HG03025 (cell line): ENCODE results near the gene GGN.
"Not testable (repeated sequence)": the region's sequence is repeated elsewhere in the genome, so short reads cannot be mapped to it uniquely, and the experiment has no call there.

Source experiments
- ATAC-seq: cut with Tn5 transposase; IDR thresholded peaks from one replicate; pipeline ENCODE4 v1.9.1; 2021; ENCODE audit warnings: mild to moderate bottlenecking, moderate library complexity; ENCODE audit not compliant: unreplicated experiment, low FRiP score

GGN gene

DNA sequence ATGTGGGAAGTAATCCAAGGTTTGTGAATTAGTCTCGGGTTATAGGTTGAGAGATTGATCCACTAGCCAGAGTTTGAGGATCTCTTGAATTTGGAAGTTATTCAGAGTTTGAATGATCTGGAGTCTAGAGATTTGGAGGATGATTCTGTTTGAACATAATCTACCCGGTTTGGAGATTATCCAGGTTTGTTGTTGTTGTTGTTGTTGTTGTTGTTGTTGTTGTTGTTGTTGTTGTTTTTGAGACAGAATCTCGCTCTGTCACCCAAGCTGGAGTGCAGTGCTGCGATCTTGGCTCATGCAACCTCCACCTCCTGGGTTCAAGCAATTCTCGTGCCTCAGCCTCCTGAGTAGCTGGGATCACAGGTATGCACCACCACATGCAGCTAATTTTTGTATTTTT, 24.1 kb upstream of the GGN start:
- not testable (repeated sequence) for ATAC-seq

GRCh38 chr19:38411041-38411712, 23.3 kb upstream of the GGN start:
- no peak for ATAC-seq

DNA sequence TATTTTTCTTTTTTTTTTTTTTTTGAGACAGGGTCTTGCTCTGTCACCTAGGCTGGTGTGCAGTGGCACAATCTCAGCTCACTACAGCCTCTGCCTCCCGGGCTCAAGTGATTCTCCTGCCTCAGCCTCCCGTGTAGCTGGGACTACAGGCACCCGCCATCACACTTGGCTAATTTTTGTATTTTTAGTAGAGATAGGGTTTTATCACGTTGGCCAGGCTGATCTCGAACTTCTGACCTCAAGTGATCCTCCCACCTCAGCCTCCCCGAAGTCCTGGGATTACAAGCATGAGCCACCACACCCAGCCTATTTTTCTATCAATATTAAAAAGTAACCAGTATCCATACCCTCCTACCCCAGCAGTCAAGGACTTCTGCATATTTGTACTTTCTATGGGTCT, 22.6 kb upstream of the GGN start:
- ATAC-seq = not testable (repeated sequence)

DNA sequence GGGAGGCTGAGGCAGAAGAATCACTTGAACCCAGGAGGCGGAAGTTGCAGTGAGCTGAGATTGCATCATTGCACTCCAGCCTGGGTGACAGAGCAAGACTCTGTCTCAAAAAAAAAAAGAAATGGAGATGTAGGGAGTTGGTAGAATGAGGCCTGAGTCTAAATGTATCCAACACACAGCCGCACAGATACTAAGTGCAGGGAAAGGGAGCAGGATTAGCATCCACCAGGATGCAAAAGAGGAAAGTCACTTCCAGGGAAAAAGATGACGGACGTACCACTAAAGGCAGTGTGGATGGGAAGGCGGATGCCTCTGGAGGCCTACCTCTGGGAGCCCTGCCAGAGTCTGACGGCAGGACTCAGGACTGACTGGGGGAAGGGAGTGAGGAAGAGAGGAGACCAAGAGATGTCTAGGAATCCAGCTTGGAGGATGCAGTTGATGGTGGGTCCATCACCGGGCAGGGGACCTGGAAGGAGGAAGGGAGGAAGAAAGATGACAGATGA, 21.8 kb upstream of the GGN start:
- ATAC-seq = no peak

DNA sequence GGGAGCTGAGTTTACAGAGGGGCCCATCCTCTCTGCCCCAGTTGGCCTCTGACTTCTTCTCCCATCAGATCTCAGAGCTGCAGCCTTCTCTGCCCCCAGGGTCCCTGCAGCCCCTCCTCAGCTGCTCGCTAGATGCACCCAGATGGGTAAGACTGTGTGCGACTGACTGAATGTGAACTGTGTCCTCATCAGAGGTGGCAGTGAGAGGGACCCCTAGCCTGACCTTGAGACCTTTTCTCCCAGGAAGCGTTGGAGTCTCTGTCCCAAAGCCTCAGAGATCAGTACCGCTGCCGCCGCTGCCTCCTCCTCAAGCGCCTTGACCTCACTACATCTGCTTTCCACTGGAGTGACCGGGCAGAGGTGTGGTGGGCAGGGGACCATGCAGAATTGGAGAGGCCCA, 17.4 kb upstream of the GGN start:
- ATAC-seq = no peak

DNA sequence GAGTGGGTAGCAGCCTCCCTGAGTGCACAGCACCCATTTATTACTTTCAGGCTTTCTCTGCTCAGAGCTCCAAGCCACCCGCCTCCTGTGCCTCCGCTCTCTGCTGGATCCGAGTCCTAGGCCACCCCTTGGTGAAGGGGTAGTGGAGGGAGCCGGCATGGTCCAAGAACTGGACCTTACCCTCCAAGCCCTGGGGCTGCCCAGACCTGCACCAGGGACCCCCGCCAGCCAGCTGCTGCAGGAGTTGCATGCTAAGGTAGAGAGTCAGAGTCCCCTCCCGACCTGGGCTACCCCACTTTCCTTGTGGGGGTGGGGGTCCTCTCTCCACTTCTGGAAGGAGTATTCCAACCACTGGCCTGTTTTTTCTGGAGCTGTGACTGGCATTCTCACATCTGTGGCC, 17.0 kb upstream of the GGN start:
- ATAC-seq = no peak

DNA sequence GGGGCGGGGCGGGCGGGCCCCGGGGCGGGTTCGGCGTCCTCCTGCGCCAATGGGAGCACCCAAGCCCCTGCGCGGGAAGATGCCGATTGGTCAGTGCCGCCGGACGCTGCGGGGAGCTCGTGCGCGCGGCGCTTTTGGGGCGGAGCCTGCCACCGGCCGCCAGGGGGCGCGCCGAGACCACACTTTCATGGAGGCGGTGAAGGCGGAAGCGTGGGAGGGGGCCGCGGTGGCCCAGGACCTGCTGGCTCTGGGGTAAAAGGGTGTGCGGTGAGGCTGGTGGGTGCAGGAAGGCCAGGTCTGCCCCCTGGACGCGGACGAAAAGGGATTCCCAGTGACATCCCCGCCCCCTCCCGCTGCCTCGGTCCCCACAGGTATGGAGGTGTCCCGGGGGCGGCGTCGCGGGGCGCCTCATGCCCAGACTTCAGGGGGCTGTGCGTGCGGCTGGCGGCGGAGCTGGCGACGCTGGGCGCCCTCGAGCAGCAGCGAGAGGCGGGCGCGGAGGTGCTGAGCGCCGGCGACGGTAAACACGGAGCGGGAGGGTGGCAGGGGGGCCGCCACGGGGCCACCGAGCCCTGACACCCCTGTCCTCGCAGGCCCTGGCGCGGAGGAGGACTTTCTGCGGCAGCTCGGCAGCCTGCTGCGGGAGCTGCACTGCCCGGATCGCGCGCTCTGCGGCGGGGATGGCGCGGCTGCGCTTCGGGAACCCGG, 15.3 kb upstream of the GGN start, which contains the start of gene FAM98C:
FAM98C (plus strand) TSS at position 127 of the 708 bp plus-strand sequence; CDS start at position 188, 61 bp downstream.
- ATAC-seq = peak; percentile 76

GRCh38 chr19:38402623-38402966, 14.8 kb upstream of the GGN start:
- no peak for ATAC-seq

DNA sequence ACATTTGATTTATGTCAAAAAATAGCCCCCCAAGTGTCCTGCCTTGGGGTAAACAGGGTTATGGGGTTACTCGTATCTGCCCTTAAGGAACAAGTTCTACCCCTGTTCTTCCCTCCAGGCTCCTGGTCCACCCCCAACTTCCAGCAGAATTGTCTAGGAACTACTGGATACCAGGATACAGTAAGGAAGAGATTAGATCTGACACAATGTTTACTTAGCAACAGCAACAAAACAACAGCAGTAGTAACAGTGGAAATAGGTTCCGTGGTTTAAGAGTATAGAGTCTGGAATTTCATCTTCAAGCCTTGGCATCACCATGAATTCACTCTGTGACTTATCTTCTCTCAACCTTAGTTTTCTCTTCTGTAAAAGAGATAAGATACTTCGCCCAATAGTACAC, 13.3 kb upstream of the GGN start:
- no peak for ATAC-seq

DNA sequence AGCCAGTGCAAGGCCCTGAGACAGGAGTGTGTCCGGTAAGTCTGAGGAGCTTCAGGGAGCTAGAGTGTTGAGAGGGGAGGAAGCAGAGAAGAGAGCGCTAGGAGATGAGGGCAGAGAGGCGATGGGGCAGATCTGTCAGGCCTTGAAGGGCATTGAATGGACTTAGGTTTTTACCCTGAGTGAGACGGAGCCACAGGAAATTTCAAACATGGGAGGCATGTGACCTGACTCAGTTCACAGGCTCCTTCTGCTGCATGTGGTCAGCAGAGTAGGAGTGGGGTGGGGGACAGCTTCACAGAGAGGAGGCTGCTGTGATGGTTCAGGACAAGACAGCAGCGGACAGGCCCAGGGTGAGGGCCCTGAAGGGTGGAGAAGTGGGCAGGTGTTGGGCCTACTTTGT, 12.5 kb upstream of the GGN start:
- no peak for ATAC-seq

DNA sequence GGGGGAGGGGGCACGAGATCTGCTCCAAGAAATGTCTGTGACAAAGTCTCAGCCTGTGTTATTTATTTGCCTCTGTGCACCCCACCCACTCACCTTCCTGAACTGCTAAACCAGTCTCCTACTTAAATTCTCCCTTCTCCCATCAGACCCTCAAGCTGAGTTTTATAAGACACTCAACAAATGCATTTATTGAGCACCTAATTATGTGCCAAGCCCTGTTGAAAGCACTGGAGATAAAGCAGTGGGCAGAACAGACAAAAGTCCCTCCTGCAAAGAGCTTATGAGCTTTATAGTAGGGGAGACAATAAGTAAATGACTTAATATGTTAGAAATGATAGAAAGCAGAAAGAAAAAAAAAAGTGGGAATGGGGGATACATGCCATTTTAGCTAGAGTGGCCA, 11.7 kb upstream of the GGN start:
- ATAC-seq = no peak

- no peak for ATAC-seq
Observed at GRCh38 chr19:38399081-38399480, 11.2 kb upstream of the GGN start.

DNA sequence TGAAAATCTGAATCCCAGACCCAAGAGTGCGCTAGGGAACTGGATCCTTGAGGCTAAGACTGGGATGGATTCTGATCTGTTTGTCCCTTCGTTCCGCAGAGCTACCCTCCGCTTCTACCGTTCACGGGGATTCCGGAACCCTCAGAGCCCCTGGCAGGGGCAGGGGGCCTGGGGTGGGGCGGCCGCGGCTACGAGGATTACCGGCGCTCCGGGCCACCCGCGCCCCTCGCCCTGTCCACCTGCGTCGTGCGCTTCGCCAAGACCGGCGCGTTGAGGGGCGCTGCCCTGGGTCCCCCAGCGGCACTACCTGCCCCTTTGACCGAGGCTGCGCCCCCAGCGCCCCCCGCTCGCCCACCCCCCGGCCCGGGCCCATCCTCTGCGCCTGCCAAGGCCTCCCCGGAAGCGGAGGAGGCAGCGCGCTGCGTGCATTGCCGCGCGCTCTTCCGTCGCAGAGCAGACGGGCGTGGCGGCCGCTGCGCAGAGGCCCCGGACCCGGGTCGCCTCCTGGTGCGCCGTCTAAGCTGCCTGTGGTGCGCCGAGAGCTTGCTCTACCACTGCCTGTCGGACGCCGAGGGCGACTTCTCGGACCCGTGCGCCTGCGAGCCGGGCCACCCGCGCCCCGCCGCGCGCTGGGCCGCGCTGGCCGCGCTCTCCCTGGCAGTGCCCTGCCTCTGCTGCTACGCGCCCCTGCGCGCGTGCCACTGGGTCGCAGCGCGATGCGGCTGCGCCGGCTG, 7.7 kb upstream of the GGN start:
- no peak for ATAC-seq

DNA sequence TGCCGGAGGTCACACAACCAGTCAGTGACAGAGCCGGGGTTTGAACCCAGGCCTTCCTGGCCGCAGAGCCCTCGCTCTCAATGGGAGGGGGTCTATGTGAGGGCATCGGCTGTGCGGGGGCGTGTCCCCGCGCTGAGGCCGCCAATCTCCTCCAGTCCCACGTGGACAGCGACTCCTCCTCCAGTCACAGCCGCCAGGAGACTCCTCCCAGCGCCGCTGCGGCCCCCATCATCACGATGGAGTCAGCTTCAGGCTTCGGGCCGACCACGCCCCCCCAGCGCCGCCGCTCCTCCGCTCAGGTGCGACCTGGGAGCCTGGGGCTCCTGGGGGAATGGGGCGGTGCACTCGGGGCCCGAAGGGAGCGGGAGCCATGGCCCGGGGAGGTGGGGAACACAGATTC, 6.7 kb upstream of the GGN start:
- no peak for ATAC-seq

- ATAC-seq = no peak
Observed at GRCh38 chr19:38392707-38393308, 5.0 kb upstream of the GGN start.

GRCh38 chr19:38391911-38392464, 4.2 kb upstream of the GGN start:
- no peak for ATAC-seq

- no peak for ATAC-seq
Observed at GRCh38 chr19:38389957-38390924, 2.4 kb upstream of the GGN start.

- no peak for ATAC-seq
Observed at GRCh38 chr19:38389101-38389925, 1.5 kb upstream of the GGN start.
